Measurements from ENCODE around the gene SFPQ.
"Not testable (repeated sequence)": the region's sequence is repeated elsewhere in the genome, so short reads cannot be mapped to it uniquely, and the experiment has no call there.

The SFPQ gene

DNA sequence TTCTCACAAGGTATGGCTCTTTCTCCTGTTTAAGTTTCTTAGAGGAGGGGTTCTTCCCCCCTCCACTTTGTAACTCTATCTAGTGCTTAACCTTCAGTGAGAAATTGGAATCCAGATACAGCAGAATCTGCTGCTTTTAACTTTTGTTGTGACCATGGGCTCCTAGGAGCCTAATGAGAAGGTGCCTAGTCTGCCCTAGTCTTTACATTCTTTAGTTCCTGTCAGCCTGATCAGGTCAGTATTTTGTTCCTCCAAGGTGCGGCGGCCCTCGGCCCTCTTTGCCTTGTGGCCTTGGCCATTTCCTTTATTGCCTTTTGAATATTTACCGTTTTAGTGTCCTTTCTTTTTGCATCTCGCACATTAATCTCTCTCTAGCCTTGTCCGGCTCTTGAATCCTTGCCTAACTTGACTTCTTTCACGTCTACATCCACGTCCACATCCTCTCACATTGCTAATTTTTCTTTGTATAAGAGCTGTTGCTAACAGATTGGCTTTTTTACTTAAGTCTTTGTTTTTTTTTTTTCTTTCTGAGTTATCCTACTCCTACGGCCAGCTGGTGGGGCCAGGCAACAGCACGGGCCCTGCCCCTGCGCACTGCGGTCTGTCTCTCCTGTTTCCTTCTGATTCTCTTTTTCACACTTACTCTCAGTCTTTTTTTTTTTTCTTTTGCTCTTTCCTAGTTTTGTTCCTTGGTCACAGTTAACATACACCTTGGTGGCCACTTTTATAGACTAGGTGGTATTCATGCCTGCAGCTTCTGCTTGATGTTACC, 49.0 kb downstream of the SFPQ start:
- no peak overlapping the region for H3K4me3 ChIP-seq (replicated peaks in 1 of 2; ENCODE audit: low read depth in 2 of 2, low read length in 2 of 2)
- no peak for DNase-seq (ENCODE audit: low read depth in 2 of 2)
- TF ChIP-seq CTCF (IDR thresholded peaks at IDR 0.05; ENCODE audit: low read depth, low read length) = no peak

GRCh38 chr1:35142728-35143127, 50.2 kb downstream of the SFPQ start:
- H3K4me3 ChIP-seq (replicated peaks in 1 of 2; ENCODE audit: low read depth in 2 of 2, low read length in 2 of 2); DNase-seq (ENCODE audit: low read depth in 2 of 2): not testable (repeated sequence)

- DNase-seq (ENCODE audit: low read depth in 2 of 2); H3K4me3 ChIP-seq (replicated peaks in 1 of 2; ENCODE audit: low read depth in 2 of 2, low read length in 2 of 2): not testable (repeated sequence)
These were observed 50.7 kb downstream of the SFPQ start for GRCh38 chr1:35142294-35142693.

DNA sequence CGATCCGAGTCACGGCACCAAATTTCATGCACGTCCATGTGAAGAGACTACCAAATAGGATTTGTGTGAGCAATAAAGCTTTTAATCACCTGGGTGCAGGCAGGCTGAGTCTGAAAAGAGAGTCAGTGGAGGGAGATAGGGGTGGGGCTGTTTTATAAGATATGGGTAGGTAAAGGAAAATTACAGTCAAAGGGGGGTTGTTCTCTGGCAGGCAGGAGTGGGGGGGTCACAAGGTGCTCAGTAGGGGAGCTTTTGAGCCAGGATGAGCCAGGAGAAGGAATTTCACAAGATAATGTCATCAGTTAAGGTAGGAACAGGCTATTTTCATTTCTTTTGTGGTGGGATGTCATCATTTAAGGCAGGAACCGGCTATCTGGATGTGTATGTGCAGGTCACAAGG, 55.4 kb downstream of the SFPQ start:
- H3K4me3 ChIP-seq (replicated peaks in 1 of 2; ENCODE audit: low read depth in 2 of 2, low read length in 2 of 2); DNase-seq (ENCODE audit: low read depth in 2 of 2): not testable (repeated sequence)

- H3K4me3 ChIP-seq (replicated peaks in 1 of 2; ENCODE audit: low read depth in 2 of 2, low read length in 2 of 2) = no peak overlapping the region
- no peak for DNase-seq (ENCODE audit: low read depth in 2 of 2)
- TF ChIP-seq CTCF (IDR thresholded peaks at IDR 0.05; ENCODE audit: low read depth, low read length) = no peak
These were observed 56.2 kb downstream of the SFPQ start for GRCh38 chr1:35136780-35137179.

All from cardiac fibroblast (primary cell).